H9 (cell line): Measurements from ENCODE around the gene LZIC. TPM values are rescaled to one million over a fixed set of nuclear protein-coding genes. Genes with fewer than 3 reads are reported as not detected.
A peak's percentile ranks its signal among the peaks of the same experiment; 100 is the strongest.

Source experiments
- DNase-seq: peaks from one replicate; pipeline ENCODE4 v3.0.0-alpha.2; 2017
- H2AFZ ChIP-seq: one replicate; pipeline ENCODE4 v1.6.1; 2013; ENCODE audit warnings: mild to moderate bottlenecking, low read length, control low read depth, moderate library complexity
- H2AK5ac ChIP-seq: 2 replicates; pipeline ENCODE4 v1.6.1; 2013; ENCODE audit warnings: low read length, control low read depth, mixed read lengths; ENCODE audit not compliant: insufficient read length
- H2BK120ac ChIP-seq: one replicate; pipeline ENCODE4 v1.6.1; 2013; ENCODE audit warnings: low read depth, mild to moderate bottlenecking, low read length, control low read depth, inconsistent platforms; ENCODE audit not compliant: poor library complexity, severe bottlenecking
- H2BK12ac ChIP-seq: 2 replicates; pipeline ENCODE4 v1.6.1; 2013; ENCODE audit warnings: low read length, control low read depth, mixed read lengths, low read depth; ENCODE audit not compliant: insufficient read length
- H2BK15ac ChIP-seq: 2 replicates; pipeline ENCODE4 v1.6.1; 2013; ENCODE audit warnings: low read depth, low read length, control low read depth
- H2BK20ac ChIP-seq: one replicate; pipeline ENCODE4 v1.6.1; 2013; ENCODE audit warnings: low read depth, mild to moderate bottlenecking, low read length, control low read depth, inconsistent platforms; ENCODE audit not compliant: poor library complexity, severe bottlenecking
- H2BK5ac ChIP-seq: 2 replicates; pipeline ENCODE4 v1.6.1; 2013; ENCODE audit warnings: low read length, control low read depth, mixed read lengths; ENCODE audit not compliant: insufficient read length
- H3K14ac ChIP-seq: 2 replicates; pipeline ENCODE4 v1.6.1; 2013; ENCODE audit warnings: low read length, control low read depth; ENCODE audit not compliant: insufficient read depth
- H3K18ac ChIP-seq: 2 replicates; pipeline ENCODE4 v1.6.1; 2013; ENCODE audit warnings: low read depth, mild to moderate bottlenecking, mixed read lengths, low read length, control low read depth; ENCODE audit not compliant: insufficient read length
- H3K23ac ChIP-seq: 2 replicates; pipeline ENCODE4 v1.6.1; 2013; ENCODE audit warnings: low read length, control low read depth, mixed read lengths, low read depth; ENCODE audit not compliant: insufficient read length
- H3K23me2 ChIP-seq: 2 replicates; pipeline ENCODE4 v1.6.1; 2013; ENCODE audit warnings: low read depth, mild to moderate bottlenecking, mixed read lengths, low read length, control low read depth; ENCODE audit not compliant: insufficient read length, poor library complexity, severe bottlenecking
- H3K27ac ChIP-seq: 2 replicates; pipeline ENCODE4 v1.5.1; 2013; ENCODE audit warnings: low read length, control low read depth, mixed read lengths, low read depth; ENCODE audit not compliant: insufficient read length
- H3K27me3 ChIP-seq: 2 replicates; pipeline ENCODE4 v1.6.1; 2013; ENCODE audit warnings: low read length, control low read depth, inconsistent platforms; ENCODE audit not compliant: insufficient read depth
- H3K4ac ChIP-seq: 2 replicates; pipeline ENCODE4 v1.6.1; 2013; ENCODE audit warnings: low read depth, mild to moderate bottlenecking, control low read depth, inconsistent platforms, low read length, moderate library complexity
- H3K4me1 ChIP-seq: 2 replicates; pipeline ENCODE4 v1.6.1; 2013; ENCODE audit warnings: low read length, control low read depth, inconsistent platforms; ENCODE audit not compliant: insufficient read depth
- H3K4me2 ChIP-seq: 2 replicates; pipeline ENCODE4 v1.6.1; 2013; ENCODE audit warnings: low read length, control low read depth, mixed read lengths; ENCODE audit not compliant: insufficient read length, insufficient read depth
- H3K56ac ChIP-seq: 2 replicates; pipeline ENCODE4 v1.6.1; 2013; ENCODE audit warnings: low read depth, mild to moderate bottlenecking, mixed read lengths, low read length, control low read depth; ENCODE audit not compliant: insufficient read length
- H3K79me1 ChIP-seq: 2 replicates; pipeline ENCODE4 v1.6.1; 2013; ENCODE audit warnings: low read depth, mild to moderate bottlenecking, moderate library complexity, low read length, control low read depth, inconsistent platforms; ENCODE audit not compliant: insufficient read depth, poor library complexity, severe bottlenecking
- H3K79me2 ChIP-seq: 2 replicates; pipeline ENCODE4 v1.6.1; 2013; ENCODE audit warnings: low read length, control low read depth, inconsistent platforms; ENCODE audit not compliant: insufficient read depth
- H3K9ac ChIP-seq: 2 replicates; pipeline ENCODE4 v1.6.1; 2013; ENCODE audit warnings: low read length, control low read depth, mixed read lengths; ENCODE audit not compliant: insufficient read length; ENCODE audit errors: extremely low read depth
- H3K9me3 ChIP-seq: one replicate; pipeline ENCODE4 v1.6.1; 2013; ENCODE audit warnings: low read depth, low read length, inconsistent platforms; ENCODE audit not compliant: control insufficient read depth
- H3T11ph ChIP-seq: one replicate; pipeline ENCODE4 v1.6.1; 2013; ENCODE audit warnings: mild to moderate bottlenecking, low read length, control low read depth, inconsistent platforms
- H4K20me1 ChIP-seq: one replicate; pipeline ENCODE4 v1.6.1; 2013; ENCODE audit not compliant: control insufficient read depth, insufficient read length, insufficient read depth
- H4K5ac ChIP-seq: 2 replicates; pipeline ENCODE4 v1.6.1; 2013; ENCODE audit warnings: low read depth, mild to moderate bottlenecking, mixed read lengths, low read length, control low read depth; ENCODE audit not compliant: insufficient read length
- H4K8ac ChIP-seq: replicated peaks from 2 replicates; pipeline ENCODE4 v1.6.1; 2013; ENCODE audit warnings: low read length, control low read depth, mixed read lengths, low read depth; ENCODE audit not compliant: insufficient read length
- H4K91ac ChIP-seq: 2 replicates; pipeline ENCODE4 v1.6.1; 2013; ENCODE audit warnings: low read depth, mild to moderate bottlenecking, moderate library complexity, mixed read lengths, low read length, control low read depth; ENCODE audit not compliant: insufficient read length
- H3K27ac Mint-ChIP-seq, 3 experiments: 2 replicates in 2 of 3; 3 replicates in 1 of 3; pipeline ENCODE4 v1.8.0; 2020 to 2021; ENCODE audit warnings: mixed read lengths in 3 of 3, mild to moderate bottlenecking in 1 of 3, moderate library complexity in 1 of 3
- H3K27me3 Mint-ChIP-seq: 2 replicates; pipeline ENCODE4 v1.8.0; 2021; ENCODE audit warnings: low read depth, mild to moderate bottlenecking, moderate library complexity, mixed read lengths
- H3K36me3 Mint-ChIP-seq, 3 experiments: 2 replicates in 2 of 3; 3 replicates in 1 of 3; pipeline ENCODE4 v1.8.0; 2020 to 2021; ENCODE audit warnings: low read depth in 3 of 3, mixed read lengths in 3 of 3; ENCODE audit not compliant: insufficient read depth in 1 of 3
- H3K4me1 Mint-ChIP-seq, 2 experiments: 2 replicates each; pipeline ENCODE4 v1.8.0; 2020; ENCODE audit warnings: mixed read lengths in 2 of 2
- H3K4me3 Mint-ChIP-seq, 2 experiments: 2 replicates in 1 of 2; 3 replicates in 1 of 2; pipeline ENCODE4 v1.8.0; 2020 to 2021; ENCODE audit warnings: mild to moderate bottlenecking in 2 of 2, mixed read lengths in 2 of 2, moderate library complexity in 1 of 2
- H3K9me3 Mint-ChIP-seq, 2 experiments: 2 replicates in 1 of 2; 3 replicates in 1 of 2; pipeline ENCODE4 v1.8.0; 2020; ENCODE audit warnings: mild to moderate bottlenecking in 2 of 2, mixed read lengths in 2 of 2, moderate library complexity in 1 of 2
- CTCF ChIP-seq: fragments of 200-600 bp; sonication (generic); conservative IDR thresholded peaks from 3 replicates; pipeline ENCODE4 v1.8.0; 2021; ENCODE audit warnings: antibody characterized with exemption, mild to moderate bottlenecking
- WGBS: extraction: QIAGEN DNeasy Blood & Tissue Kit; methylation state at CpG from one replicate; pipeline ENCODE4 v1.1.7; 2013; ENCODE audit warnings: missing lambda C conversion rate, low lambda C conversion rate, mixed read lengths; ENCODE audit not compliant: insufficient read length; ENCODE audit errors: extremely low coverage; 5-methylcytosine and 5-hydroxymethylcytosine counted together
- total RNA-seq: library from RNA; stranded (reverse); gene quantifications from 2 replicates; pipeline ENCODE4 v1.2.1, GENCODE V29; 2021

LZIC gene
- total RNA-seq, 1 experiment from 2014 or later, result 22.9 TPM

GRCh38 chr1:9883585-9884449, 59.4 kb downstream of the LZIC start:
- no peaks in the 10 kb centered on the region for H3K9me3 Mint-ChIP-seq
- Histone ChIP-seq H3K9me3 (no peaks in the 10 kb centered on the region), H3K4me1 (no peaks in the 10 kb centered on the region), H3K9ac (no peak overlapping the region), H2AK5ac (no peak overlapping the region), H3K79me2 (no peaks in the 10 kb centered on the region), H3K4me2 (no peak overlapping the region), H4K91ac (peak overlapping the region; percentile 18), H3K4ac (no peak overlapping the region), H2BK5ac (no peak overlapping the region), H4K20me1 (peaks cover 3% of the 10 kb centered on the region), H2AFZ (no peak overlapping the region), H3K27ac (no peak overlapping the region), H3T11ph (no peak overlapping the region), H3K27me3 (no peaks in the 10 kb centered on the region), H4K8ac (no peak overlapping the region), H3K18ac (no peak overlapping the region), H3K14ac (no peak overlapping the region; the same call in 1 of the 2 replicates), H4K5ac (no peak overlapping the region), H3K79me1 (no peaks in the 10 kb centered on the region), H2BK120ac (no peak overlapping the region), H3K23me2 (no peaks in the 10 kb centered on the region), H2BK15ac (no peak overlapping the region), H3K23ac (no peak overlapping the region), H2BK12ac (no peak overlapping the region), H2BK20ac (no peak overlapping the region), H3K56ac (no peak overlapping the region)
- no CpG with 5 or more reads among the region's 11 CpGs for WGBS
- H3K4me3 Mint-ChIP-seq, result no peak overlapping the region
- H3K4me1 Mint-ChIP-seq, result peaks cover 11 to 25% of the 10 kb centered on the region in 2 experiments
- no peak for DNase-seq
- peak overlapping the region; percentile 34 to 83 (median 78); a peak in 6 of 7 replicates for H3K27ac Mint-ChIP-seq
- TF ChIP-seq CTCF, result no peak
- no peaks in the 10 kb centered on the region for H3K27me3 Mint-ChIP-seq
- peaks cover 3 to 13% (median 7%) of the 10 kb centered on the region in 3 experiments; a peak in 3 of 7 replicates for H3K36me3 Mint-ChIP-seq
